WTC11 (cell line): Measurements from ENCODE around the gene LDLRAD4.

Source experiments
- ATF2 ChIP-seq: sonication (generic); formaldehyde crosslinking; IDR thresholded peaks from 2 replicates; pipeline ENCODE4 v1.8.1; 2022; ENCODE audit warnings: low read depth, missing genetic modification reagents, borderline replicate concordance
- CTCF ChIP-seq: fragments of 200-600 bp; IDR thresholded peaks from 2 replicates; pipeline ENCODE4 v1.8.0; 2022; ENCODE audit warnings: antibody characterized with exemption
- HMGXB4 ChIP-seq: sonication (generic); formaldehyde crosslinking; IDR thresholded peaks from 2 replicates; pipeline ENCODE4 v1.8.1; 2023; ENCODE audit warnings: mild to moderate bottlenecking, moderate library complexity, missing genetic modification reagents
- JUN ChIP-seq: sonication (generic); formaldehyde crosslinking; IDR thresholded peaks from 2 replicates; pipeline ENCODE4 v1.8.0; 2023; ENCODE audit warnings: mild to moderate bottlenecking, missing genetic modification reagents
- KAT7 ChIP-seq: sonication (generic); formaldehyde crosslinking; IDR thresholded peaks from 2 replicates; pipeline ENCODE4 v1.8.1; 2023; ENCODE audit warnings: missing genetic modification reagents, mild to moderate bottlenecking, borderline replicate concordance
- MAX ChIP-seq: sonication (generic); formaldehyde crosslinking; IDR thresholded peaks from 2 replicates; pipeline ENCODE4 v1.8.0; 2022; ENCODE audit warnings: mild to moderate bottlenecking, missing genetic modification reagents
- MYBL2 ChIP-seq: sonication (generic); formaldehyde crosslinking; IDR thresholded peaks from 2 replicates; pipeline ENCODE4 v1.8.1; 2023; ENCODE audit warnings: mild to moderate bottlenecking, moderate library complexity, missing genetic modification reagents
- NFYB ChIP-seq: sonication (generic); formaldehyde crosslinking; conservative IDR thresholded peaks from 2 replicates; pipeline ENCODE4 v1.8.0; 2022; ENCODE audit warnings: low read depth, missing genetic modification reagents
- PREB ChIP-seq: sonication (generic); formaldehyde crosslinking; IDR thresholded peaks from 2 replicates; pipeline ENCODE4 v1.8.1; 2022; ENCODE audit warnings: mild to moderate bottlenecking, missing genetic modification reagents, moderate library complexity, borderline replicate concordance
- ZBTB43 ChIP-seq: sonication (generic); formaldehyde crosslinking; IDR thresholded peaks from 2 replicates; pipeline ENCODE4 v1.8.1; 2023; ENCODE audit warnings: mild to moderate bottlenecking, missing genetic modification reagents
- ZMAT4 ChIP-seq: fragments of 250-450 bp; sonication (Bioruptor Pico); IDR thresholded peaks from 2 replicates; pipeline ENCODE4 v1.9.0; 2021; ENCODE audit warnings: mild to moderate bottlenecking

- TF ChIP-seq PREB (CRISPR knock-in tag) (no peak), MYBL2 (no peak), JUN (CRISPR knock-in tag) (no peak), ZMAT4 (CRISPR knock-in tag) (no peak), KAT7 (CRISPR knock-in tag) (no peak), CTCF (no peak), HMGXB4 (no peak), MAX (CRISPR knock-in tag) (no peak), ATF2 (CRISPR knock-in tag) (no peak), NFYB (no peak), ZBTB43 (CRISPR knock-in tag) (no peak)
Measured at GRCh38 chr18:13672657-13673056, 454.1 kb downstream of the LDLRAD4 start.
